PFSK-1 (cell line): ENCODE data around the gene IL19.

Experiments
- POLR2AphosphoS5 ChIP-seq: IDR thresholded peaks from 2 replicates; pipeline ENCODE4 v1.6.1; 2012; ENCODE audit warnings: low read depth, mild to moderate bottlenecking, control low read depth, low read length, moderate library complexity
- REST ChIP-seq, 2 experiments: IDR thresholded peaks; 2 replicates each; pipeline versions ENCODE4 v1.6.1 to v1.8.0; 2011 to 2012; ENCODE audit warnings: low read depth in 2 of 2, low read length in 2 of 2, control low read depth in 1 of 2, inconsistent platforms in 1 of 2, mild to moderate bottlenecking in 1 of 2, moderate library complexity in 1 of 2; ENCODE audit not compliant: insufficient read depth in 1 of 2
- SIN3A ChIP-seq: IDR thresholded peaks from 2 replicates; pipeline ENCODE4 v1.6.1; 2012; ENCODE audit warnings: mild to moderate bottlenecking, low read length, moderate library complexity, borderline replicate concordance; ENCODE audit not compliant: insufficient read depth

- TF ChIP-seq POLR2AphosphoS5 (no peak), REST (IDR thresholded peaks at IDR 0.05; ENCODE audit: insufficient read depth in 1 of 2, low read depth in 2 of 2, low read length in 2 of 2) (no peak), SIN3A (no peak)
Measured at GRCh38 chr1:206796116-206796515, 25.5 kb downstream of the IL19 start.
